OCI-LY7 (cell line): Measurements from ENCODE around the gene LRRC1.

Experiments used
- CTCF ChIP-seq: fragments of 200-600 bp; sonication (generic); conservative IDR thresholded peaks from 2 replicates; pipeline ENCODE4 v1.5.1; 2014; ENCODE audit warnings: mild to moderate bottlenecking, antibody characterized with exemption, low read length, moderate library complexity, mixed read lengths
- EZH2phosphoT487 ChIP-seq: fragments of 200-600 bp; sonication (generic); IDR thresholded peaks from 2 replicates; pipeline ENCODE4 v1.6.1; 2018; ENCODE audit warnings: low read depth, borderline replicate concordance, mild to moderate bottlenecking, mixed run types, antibody characterized with exemption, low read length, moderate library complexity, mixed read lengths

GRCh38 chr6:53792016-53792415 is 2.8 kb upstream of the LRRC1 start:
- TF ChIP-seq CTCF = no peak
- TF ChIP-seq EZH2phosphoT487 = no peak
